Peyer's patch (tissue), 4 donors: ENCODE data around the gene GABRB1.

Experiments
- CTCF ChIP-seq, 6 experiments: fragments of 450-650 bp in 4 of 6; fragments of 200-600 bp in 2 of 6; sonication (generic) in 1 of 6; IDR thresholded peaks; one replicate each; pipeline ENCODE4 v1.5.1; 2017 to 2019; ENCODE audit warnings: antibody characterized with exemption in 6 of 6, mild to moderate bottlenecking in 3 of 6, moderate library complexity in 1 of 6
- POLR2A ChIP-seq, 2 donors: fragments of 450-650 bp; IDR thresholded peaks; one replicate each; pipeline ENCODE4 v1.5.1; 2017; ENCODE audit warnings: antibody characterized with exemption in 2 of 2, mild to moderate bottlenecking in 2 of 2, moderate library complexity in 2 of 2

DNA sequence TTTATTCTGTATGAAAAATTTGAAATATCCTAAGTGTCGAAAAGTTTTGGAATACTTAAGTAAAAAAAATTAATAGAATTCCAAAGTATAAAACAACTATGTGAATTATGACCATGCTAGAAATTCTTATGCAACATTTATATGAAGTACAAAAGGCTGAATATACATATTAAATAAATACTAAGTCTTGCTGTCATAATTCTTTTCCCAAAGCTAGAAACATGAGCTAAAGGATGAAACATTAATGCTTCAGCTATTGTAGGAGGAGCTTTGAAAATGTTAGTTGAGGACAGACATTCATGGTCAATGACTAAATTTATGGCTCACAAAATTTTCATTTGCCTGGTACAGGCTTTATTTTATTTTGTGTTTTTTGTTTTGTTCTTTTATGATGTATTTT is 207.3 kb downstream of the GABRB1 start:
- TF ChIP-seq CTCF (IDR thresholded peaks at IDR 0.05) = no peak
- TF ChIP-seq POLR2A (IDR thresholded peaks at IDR 0.05) = no peak
